GM18907 (cell line): ENCODE measurements around the gene TLE2.

Experiments used
- ATAC-seq: cut with Tn5 transposase; IDR thresholded peaks from one replicate; pipeline ENCODE4 v1.9.1; 2021; ENCODE audit warnings: mild to moderate bottlenecking, moderate library complexity; ENCODE audit not compliant: unreplicated experiment

TLE2 gene

GRCh38 chr19:3029065-3029923 is at the start of gene TLE2:
TLE2 (minus strand) TSS chr19:3029280; CDS start chr19:3028904, 376 bp downstream.
- ATAC-seq = no peak

GRCh38 chr19:3075605-3076431 is 46.7 kb upstream of the TLE2 start:
- no peak for ATAC-seq

- ATAC-seq = no peak
Observed at GRCh38 chr19:3073931-3074595, 45.0 kb upstream of the TLE2 start.

- ATAC-seq = no peak
Observed at GRCh38 chr19:3073159-3073563, 44.1 kb upstream of the TLE2 start.

GRCh38 chr19:3071768-3072167 is 42.7 kb upstream of the TLE2 start:
- ATAC-seq = no peak

GRCh38 chr19:3068071-3068470 is 39.0 kb upstream of the TLE2 start:
- ATAC-seq = no peak

GRCh38 chr19:3067563-3067962 is 38.5 kb upstream of the TLE2 start:
- ATAC-seq = no peak

GRCh38 chr19:3066482-3067049 is 37.5 kb upstream of the TLE2 start:
- ATAC-seq = no peak

GRCh38 chr19:3065675-3066357 is 36.7 kb upstream of the TLE2 start:
- ATAC-seq = peak; percentile 60

- ATAC-seq = no peak
Observed at GRCh38 chr19:3064011-3064330, 34.9 kb upstream of the TLE2 start.

- no peak for ATAC-seq
Observed at GRCh38 chr19:3062165-3063105, 33.4 kb upstream of the TLE2 start, which contains the start of gene TLE5. TLE5 (minus strand) TSS chr19:3062495; CDS start chr19:3062200, 295 bp downstream.

- ATAC-seq = peak; percentile 35
Observed at GRCh38 chr19:3061182-3062161, 32.4 kb upstream of the TLE2 start.

GRCh38 chr19:3060857-3061181 is 31.7 kb upstream of the TLE2 start:
- ATAC-seq = no peak

- ATAC-seq = no peak
Observed at GRCh38 chr19:3059653-3060052, 30.6 kb upstream of the TLE2 start.

- no peak for ATAC-seq
Observed at GRCh38 chr19:3058821-3059314, 29.8 kb upstream of the TLE2 start.

- ATAC-seq = no peak
Observed at GRCh38 chr19:3058009-3058820, 29.1 kb upstream of the TLE2 start.

- ATAC-seq = no peak
Observed at GRCh38 chr19:3057275-3057714, 28.2 kb upstream of the TLE2 start.
